ENCODE measurements around the gene CADPS2. TPM values are rescaled to one million over a fixed set of nuclear protein-coding genes. Genes with fewer than 3 reads are reported as not detected.

Gene CADPS2
- total RNA-seq, 2 donors from 2014 or later, result 4.3 to 11.7 TPM

GRCh38 chr7:122327969-122328368, 558.3 kb downstream of the CADPS2 start:
- no peak for TF ChIP-seq CTCF (conservative IDR thresholded peaks at IDR 0.05)
- no peak overlapping the region for H3K4me3 ChIP-seq (ENCODE audit: low read length)
- H3K27me3 Mint-ChIP-seq (ENCODE audit: insufficient read depth), result no peaks in the 10 kb centered on the region

GRCh38 chr7:122316467-122317388, 569.5 kb downstream of the CADPS2 start:
- no peak for TF ChIP-seq CTCF (conservative IDR thresholded peaks at IDR 0.05)
- H3K36me3 ChIP-seq (ENCODE audit: control insufficient read depth, insufficient read depth, low read length), result no peaks in the 10 kb centered on the region
- Mint-ChIP-seq H3K9me3 (no peaks in the 10 kb centered on the region), H3K27me3 (ENCODE audit: insufficient read depth) (peaks cover 91% of the 10 kb centered on the region), H3K36me3 (ENCODE audit: low read depth) (no peaks in the 10 kb centered on the region), H3K4me1 (peaks cover 6% of the 10 kb centered on the region), H3K27ac (no peak overlapping the region), H3K4me3 (peak overlapping the region; percentile 45)
- no peaks in the 10 kb centered on the region for H3K9me3 ChIP-seq (ENCODE audit: control insufficient read depth, low read length)
- H3K4me1 ChIP-seq (ENCODE audit: control insufficient read depth, insufficient read depth, low read length), result no peaks in the 10 kb centered on the region
- peak; percentile 82 for DNase-seq
- H3K27ac ChIP-seq (ENCODE audit: low read depth, low read length), result no peak overlapping the region
- peak overlapping the region; percentile 64 for H3K4me3 ChIP-seq (ENCODE audit: low read length)
- H3K9ac ChIP-seq (ENCODE audit: extremely low read depth, low read length, poor library complexity, severe bottlenecking), result no peak overlapping the region
- WGBS, 2 experiments (ENCODE audit: insufficient coverage in 1 of 2, insufficient read length in 1 of 2), result 3% methylated on average over 11 to 71 of the region's 71 CpGs
- H3K27me3 ChIP-seq (ENCODE audit: control insufficient read depth, insufficient read depth, low read length, poor library complexity, severe bottlenecking), result peaks cover 90% of the 10 kb centered on the region

More at GRCh38 chr7:122327969-122328368, 558.3 kb downstream of the CADPS2 start:
- Mint-ChIP-seq H3K4me3 (no peak overlapping the region), H3K27ac (no peak overlapping the region), H3K36me3 (ENCODE audit: low read depth) (no peaks in the 10 kb centered on the region), H3K4me1 (peaks cover 19% of the 10 kb centered on the region), H3K9me3 (no peaks in the 10 kb centered on the region)
- H3K27ac ChIP-seq (ENCODE audit: low read depth, low read length), result no peak overlapping the region
- H3K4me1 ChIP-seq (ENCODE audit: control insufficient read depth, insufficient read depth, low read length), result no peaks in the 10 kb centered on the region
- no peaks in the 10 kb centered on the region for H3K27me3 ChIP-seq (ENCODE audit: control insufficient read depth, insufficient read depth, low read length, poor library complexity, severe bottlenecking)
- H3K9me3 ChIP-seq (ENCODE audit: control insufficient read depth, low read length), result no peaks in the 10 kb centered on the region
- WGBS, 2 experiments (ENCODE audit: insufficient coverage in 1 of 2, insufficient read length in 1 of 2), result 54% methylated on average over 2 of the region's 3 CpGs; no CpG with 5 or more reads in 1 of the 2 experiments
- DNase-seq, result no peak
- H3K9ac ChIP-seq (ENCODE audit: extremely low read depth, low read length, poor library complexity, severe bottlenecking), result no peak overlapping the region
- H3K36me3 ChIP-seq (ENCODE audit: control insufficient read depth, insufficient read depth, low read length), result no peaks in the 10 kb centered on the region

- Mint-ChIP-seq H3K9me3 (no peaks in the 10 kb centered on the region), H3K36me3 (ENCODE audit: low read depth) (no peaks in the 10 kb centered on the region), H3K27ac (no peak overlapping the region), H3K27me3 (ENCODE audit: insufficient read depth) (peaks cover 95% of the 10 kb centered on the region), H3K4me3 (peak overlapping the region; percentile 45), H3K4me1 (peaks cover 12% of the 10 kb centered on the region)
- TF ChIP-seq CTCF (conservative IDR thresholded peaks at IDR 0.05), result no peak
- WGBS, 2 experiments (ENCODE audit: insufficient coverage in 1 of 2, insufficient read length in 1 of 2), result 16 to 18% methylated on average over 16 to 25 of the region's 25 CpGs
- Histone ChIP-seq H3K4me1 (ENCODE audit: control insufficient read depth, insufficient read depth, low read length) (no peaks in the 10 kb centered on the region), H3K36me3 (ENCODE audit: control insufficient read depth, insufficient read depth, low read length) (no peaks in the 10 kb centered on the region), H3K27me3 (ENCODE audit: control insufficient read depth, insufficient read depth, low read length, poor library complexity, severe bottlenecking) (peaks cover 99% of the 10 kb centered on the region), H3K4me3 (ENCODE audit: low read length) (peak overlapping the region; percentile 64), H3K9me3 (ENCODE audit: control insufficient read depth, low read length) (no peaks in the 10 kb centered on the region), H3K9ac (ENCODE audit: extremely low read depth, low read length, poor library complexity, severe bottlenecking) (no peak overlapping the region), H3K27ac (ENCODE audit: low read depth, low read length) (no peak overlapping the region)
- peak; percentile 71 for DNase-seq
Measured at GRCh38 chr7:122315507-122316466, 570.5 kb downstream of the CADPS2 start.
